Measurements from ENCODE around the gene OSBPL2.

The OSBPL2 gene

GRCh38 chr20:62287759-62288534 is 49.6 kb downstream of the OSBPL2 start:
- no peak for DNase-seq

GRCh38 chr20:62288535-62289105 is 50.3 kb downstream of the OSBPL2 start:
- DNase-seq, result no peak

GRCh38 chr20:62289131-62289530 is 50.8 kb downstream of the OSBPL2 start:
- no peak for DNase-seq

GRCh38 chr20:62289898-62290297 is 51.6 kb downstream of the OSBPL2 start:
- no peak for DNase-seq

- DNase-seq, result no peak
Observed at GRCh38 chr20:62291251-62292066, 53.1 kb downstream of the OSBPL2 start.

- DNase-seq, result no peak
Observed at GRCh38 chr20:62292108-62292507, 53.8 kb downstream of the OSBPL2 start.

GRCh38 chr20:62293111-62293784 is 54.9 kb downstream of the OSBPL2 start:
- no peak for DNase-seq

GRCh38 chr20:62293946-62294345 is 55.6 kb downstream of the OSBPL2 start:
- DNase-seq, result no peak

GRCh38 chr20:62294516-62294915 is 56.2 kb downstream of the OSBPL2 start:
- DNase-seq, result no peak

GRCh38 chr20:62296724-62297448 is 58.6 kb downstream of the OSBPL2 start:
- DNase-seq, result no peak

GRCh38 chr20:62297449-62298227 is 59.3 kb downstream of the OSBPL2 start:
- no peak for DNase-seq

- no peak for DNase-seq
Observed at GRCh38 chr20:62298577-62299249, 60.4 kb downstream of the OSBPL2 start.

GRCh38 chr20:62299666-62300236 is 61.4 kb downstream of the OSBPL2 start:
- no peak for DNase-seq

GRCh38 chr20:62300319-62300718 is 62.0 kb downstream of the OSBPL2 start:
- DNase-seq, result no peak

- DNase-seq, result no peak
Observed at GRCh38 chr20:62301111-62301668, 62.9 kb downstream of the OSBPL2 start.

GRCh38 chr20:62301773-62302340 is 63.5 kb downstream of the OSBPL2 start:
- peak; percentile 80 for DNase-seq

GRCh38 chr20:62302341-62303061 is 64.2 kb downstream of the OSBPL2 start, which contains the start of gene ADRM1:
Gene ADRM1, plus strand, starts transcription at chr20:62302997. Its CDS starts 572 bp downstream, at chr20:62303569.
- DNase-seq, result peak; percentile 88

- no peak for DNase-seq
Observed at GRCh38 chr20:62303062-62303339, 64.7 kb downstream of the OSBPL2 start.
